C4-2B (cell line): Measurements from ENCODE around the gene DYNLT4.

Experiments
- CTCF ChIP-seq: fragments of 450-650 bp; conservative IDR thresholded peaks from 2 replicates; pipeline ENCODE4 v1.5.1; 2017; ENCODE audit warnings: mild to moderate bottlenecking
- ZFX ChIP-seq: fragments of 450-650 bp; IDR thresholded peaks from 2 replicates; pipeline ENCODE4 v1.6.1; 2017

DNA sequence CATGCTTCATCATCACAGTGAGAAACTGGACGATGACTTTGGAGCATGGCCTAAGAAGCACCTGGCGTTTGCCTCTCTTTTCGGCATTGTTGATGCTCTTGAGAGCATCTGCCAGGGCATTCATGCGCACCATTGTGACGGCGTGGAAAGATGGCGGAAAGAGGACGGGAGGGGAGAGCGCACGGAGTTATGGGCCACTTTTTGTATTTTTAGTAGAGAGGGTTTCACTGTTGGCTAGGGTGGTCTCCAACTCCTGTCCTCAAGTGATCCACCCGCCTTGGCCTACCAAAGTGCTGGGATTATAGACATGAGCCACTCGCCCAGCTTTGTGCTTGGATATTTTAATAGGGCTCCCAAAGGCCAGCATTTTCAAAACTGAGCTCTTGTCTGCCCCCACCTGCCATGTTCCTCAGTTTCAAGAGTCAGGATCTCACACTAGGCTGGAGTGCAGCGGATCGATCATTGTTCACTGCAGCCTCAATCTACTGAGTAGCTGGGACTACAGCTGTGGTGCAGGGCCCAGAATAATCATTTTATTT, 26.5 kb downstream of the DYNLT4 start:
- TF ChIP-seq CTCF (no peak), ZFX (no peak)
